Gastrocnemius medialis (tissue), 4 donors: ENCODE measurements around the gene ANKS1B. TPM values are rescaled to one million over a fixed set of nuclear protein-coding genes. Genes with fewer than 3 reads are reported as not detected.

ENCODE experiments used
- ATAC-seq, 2 donors: fragments of 150-250 bp; one replicate each; pipeline ENCODE4 v1.9.1; 2016
- DNase-seq, 2 donors: peaks; one replicate each; pipeline ENCODE4 v3.0.0-alpha.2; 2019
- H3K27ac ChIP-seq, 4 donors: fragments of 200-600 bp; sonication (generic); 1 replicate in 1 of 4; 2 replicates in 3 of 4; pipeline ENCODE4 v1.5.1; 2016 to 2018; ENCODE audit warnings: mild to moderate bottlenecking in 2 of 4, moderate library complexity in 1 of 4
- H3K27me3 ChIP-seq, 3 donors: fragments of 200-600 bp; sonication (generic) in 2 of 3; 1 replicate in 1 of 3; 2 replicates in 2 of 3; pipeline versions ENCODE4 v1.5.1 to v1.6.0; 2016 to 2019; ENCODE audit warnings: mild to moderate bottlenecking in 1 of 3, moderate library complexity in 1 of 3
- H3K36me3 ChIP-seq, 2 donors: fragments of 200-600 bp; sonication (generic) in 1 of 2; one replicate each; pipeline ENCODE4 v1.5.1; 2017 to 2018
- H3K4me1 ChIP-seq, 2 donors: fragments of 200-600 bp; sonication (generic) in 1 of 2; one replicate each; pipeline ENCODE4 v1.5.1; 2016 to 2017; ENCODE audit warnings: mild to moderate bottlenecking in 2 of 2
- H3K4me3 ChIP-seq, 4 donors: fragments of 200-600 bp; sonication (generic) in 3 of 4; 1 replicate in 1 of 4; 2 replicates in 3 of 4; pipeline ENCODE4 v1.5.1; 2016 to 2019; ENCODE audit warnings: mild to moderate bottlenecking in 2 of 4
- H3K9me3 ChIP-seq, 3 donors: fragments of 200-600 bp; sonication (generic) in 2 of 3; 1 replicate in 1 of 3; 2 replicates in 2 of 3; pipeline ENCODE4 v1.5.1; 2016 to 2019
- CTCF ChIP-seq, 5 experiments: fragments of 450-650 bp in 3 of 5; fragments of 200-600 bp in 2 of 5; sonication (generic) in 2 of 5; IDR thresholded peaks in 4 of 5; conservative IDR thresholded peaks in 1 of 5; 1 replicate in 4 of 5; 2 replicates in 1 of 5; pipeline ENCODE4 v1.5.1; 2016 to 2019; ENCODE audit warnings: antibody characterized with exemption in 5 of 5, mild to moderate bottlenecking in 3 of 5, moderate library complexity in 3 of 5
- POLR2A ChIP-seq, 2 donors: fragments of 450-650 bp; IDR thresholded peaks; one replicate each; pipeline ENCODE4 v1.6.1; 2017; ENCODE audit warnings: antibody characterized with exemption in 2 of 2, mild to moderate bottlenecking in 2 of 2, moderate library complexity in 2 of 2
- in situ Hi-C, 4 donors: fragments of 200-750 bp; cut with MboI; loops; one replicate each; pipeline versions ENCODE4 v1.15.0 to v1.8.0; 2017; ENCODE audit warnings: low sequenced_read_pairs in 4 of 4
- intact Hi-C: fragments of 100-400 bp; cut with DNase I; formaldehyde crosslinking; loops from one replicate; pipeline ENCODE4 v1.15.1; 2023; ENCODE audit warnings: low total_unique reads
- total RNA-seq, 4 donors: library from RNA; depleted of rRNA; stranded (reverse); fragments of >200 nt; gene quantifications; one replicate each; pipeline versions ENCODE4 v1.1.0 to v1.2.3, GENCODE V29; 2016

Gene ANKS1B
- total RNA-seq, 4 donors from 2014 or later = 3.9 to 14.5 (median 5.7) TPM

- intact Hi-C loops (no loop called here), in situ Hi-C loops (loop anchor here in 1 of 4 donors (25.0 kb wide), 1 partner anchor 332 kb away; no protein-coding TSS in a partner anchor)
- H3K36me3 ChIP-seq = no peaks in the 10 kb centered on the region
Measured at GRCh38 chr12:99019798-99020197, 964.9 kb downstream of the ANKS1B start.

GRCh38 chr12:99017971-99018370 is 966.8 kb downstream of the ANKS1B start:
- Histone ChIP-seq H3K4me3 (no peak overlapping the region), H3K27me3 (no peaks in the 10 kb centered on the region), H3K36me3 (no peaks in the 10 kb centered on the region), H3K9me3 (no peaks in the 10 kb centered on the region), H3K4me1 (no peaks in the 10 kb centered on the region), H3K27ac (no peak overlapping the region)
- intact Hi-C loops = no loop called here
- in situ Hi-C loops = loop anchor here in 1 of 4 donors (25.0 kb wide), 1 partner anchor 331 kb away; no protein-coding TSS in a partner anchor
- DNase-seq = no peak
- TF ChIP-seq POLR2A (IDR thresholded peaks at IDR 0.05) = no peak
- no peak for TF ChIP-seq CTCF (IDR thresholded peaks at IDR 0.05 in 4 of 5, conservative IDR thresholded peaks at IDR 0.05 in 1 of 5)
- no peak for ATAC-seq

More at GRCh38 chr12:99019798-99020197, 964.9 kb downstream of the ANKS1B start:
- ATAC-seq (no peak), DNase-seq (no peak)
- Histone ChIP-seq H3K4me3 (no peak overlapping the region), H3K4me1 (no peaks in the 10 kb centered on the region), H3K27ac (no peak overlapping the region), H3K9me3 (no peaks in the 10 kb centered on the region), H3K27me3 (no peaks in the 10 kb centered on the region)
- TF ChIP-seq POLR2A (IDR thresholded peaks at IDR 0.05) = no peak
- TF ChIP-seq CTCF (IDR thresholded peaks at IDR 0.05 in 4 of 5, conservative IDR thresholded peaks at IDR 0.05 in 1 of 5) = no peak

GRCh38 chr12:99009654-99010296 is 975.0 kb downstream of the ANKS1B start:
- intact Hi-C loops (no loop called here), in situ Hi-C loops (loop anchor here in 1 of 4 donors (25.0 kb wide), 1 partner anchor 322 kb away; no protein-coding TSS in a partner anchor)
- no peaks in the 10 kb centered on the region for H3K4me1 ChIP-seq
- no peak for TF ChIP-seq POLR2A (IDR thresholded peaks at IDR 0.05)
- no peak for TF ChIP-seq CTCF (IDR thresholded peaks at IDR 0.05 in 4 of 5, conservative IDR thresholded peaks at IDR 0.05 in 1 of 5)
- no peaks in the 10 kb centered on the region for H3K36me3 ChIP-seq
- no peaks in the 10 kb centered on the region for H3K9me3 ChIP-seq
- H3K27ac ChIP-seq = no peak overlapping the region
- no peaks in the 10 kb centered on the region for H3K27me3 ChIP-seq
- no peak for ATAC-seq
- DNase-seq = no peak
- H3K4me3 ChIP-seq = no peak overlapping the region

- H3K4me1 ChIP-seq = no peaks in the 10 kb centered on the region
- H3K27me3 ChIP-seq = no peaks in the 10 kb centered on the region
- intact Hi-C loops (no loop called here), in situ Hi-C loops (loop anchor here in 1 of 4 donors (25.0 kb wide), 1 partner anchor 318 kb away; no protein-coding TSS in a partner anchor)
- ATAC-seq (no peak), DNase-seq (no peak)
- no peak overlapping the region for H3K4me3 ChIP-seq
- no peaks in the 10 kb centered on the region for H3K36me3 ChIP-seq
- H3K9me3 ChIP-seq = no peaks in the 10 kb centered on the region
- TF ChIP-seq CTCF (IDR thresholded peaks at IDR 0.05 in 4 of 5, conservative IDR thresholded peaks at IDR 0.05 in 1 of 5) = no peak
- no peak for TF ChIP-seq POLR2A (IDR thresholded peaks at IDR 0.05)
- H3K27ac ChIP-seq = no peak overlapping the region
Measured at GRCh38 chr12:99005601-99006000, 979.1 kb downstream of the ANKS1B start.
